Mesendoderm (in vitro differentiated cells): ENCODE data around the gene WDR18.

Source experiments
- DNase-seq: peaks from one replicate; pipeline ENCODE4 v3.0.0; 2013
- H2AK5ac ChIP-seq: 2 replicates; pipeline ENCODE4 v1.6.1; 2013; ENCODE audit warnings: low read length, inconsistent platforms
- H2BK120ac ChIP-seq: 2 replicates; pipeline ENCODE4 v1.6.1; 2013; ENCODE audit warnings: low read depth, mild to moderate bottlenecking, low read length, moderate library complexity, mixed read lengths
- H2BK15ac ChIP-seq: replicated peaks from 2 replicates; pipeline ENCODE4 v1.6.1; 2013; ENCODE audit warnings: low read depth, mild to moderate bottlenecking, moderate library complexity
- H2BK5ac ChIP-seq: 2 replicates; pipeline ENCODE4 v1.6.1; 2013; ENCODE audit warnings: low read length, inconsistent platforms
- H3K18ac ChIP-seq: 2 replicates; pipeline ENCODE4 v1.6.1; 2013; ENCODE audit warnings: mild to moderate bottlenecking, low read length, mixed read lengths
- H3K23ac ChIP-seq: one replicate; pipeline ENCODE4 v1.6.1; 2013; ENCODE audit warnings: low read length
- H3K27ac ChIP-seq: 2 replicates; pipeline ENCODE4 v1.5.1; 2013; ENCODE audit warnings: low read depth, mild to moderate bottlenecking, inconsistent platforms, low read length, moderate library complexity
- H3K27me3 ChIP-seq: 2 replicates; pipeline ENCODE4 v1.6.1; 2013; ENCODE audit warnings: low read length, control low read depth, mild to moderate bottlenecking, inconsistent platforms; ENCODE audit not compliant: insufficient read depth, poor library complexity
- H3K36me3 ChIP-seq: 2 replicates; pipeline ENCODE4 v1.6.1; 2013; ENCODE audit warnings: low read length, inconsistent platforms; ENCODE audit not compliant: control insufficient read depth, insufficient read depth
- H3K4ac ChIP-seq: one replicate; pipeline ENCODE4 v1.6.1; 2013; ENCODE audit warnings: low read depth, mild to moderate bottlenecking, low read length, moderate library complexity
- H3K4me1 ChIP-seq: 2 replicates; pipeline ENCODE4 v1.6.1; 2013; ENCODE audit warnings: low read depth, low read length, inconsistent platforms; ENCODE audit not compliant: control insufficient read depth
- H3K4me2 ChIP-seq: 2 replicates; pipeline ENCODE4 v1.6.1; 2013; ENCODE audit warnings: low read length
- H3K4me3 ChIP-seq: 2 replicates; pipeline ENCODE4 v1.5.1; 2013; ENCODE audit warnings: mild to moderate bottlenecking, low read length
- H3K56ac ChIP-seq: one replicate; pipeline ENCODE4 v1.6.1; 2013; ENCODE audit warnings: low read length
- H3K79me1 ChIP-seq: 2 replicates; pipeline ENCODE4 v1.6.1; 2013; ENCODE audit warnings: low read length, inconsistent platforms
- H3K79me2 ChIP-seq: 2 replicates; pipeline ENCODE4 v1.6.1; 2013; ENCODE audit warnings: mild to moderate bottlenecking, low read length; ENCODE audit not compliant: control insufficient read depth, insufficient read depth
- H3K9ac ChIP-seq: 2 replicates; pipeline ENCODE4 v1.6.1; 2013; ENCODE audit warnings: low read length, inconsistent platforms
- H4K5ac ChIP-seq: one replicate; pipeline ENCODE4 v1.6.1; 2013; ENCODE audit warnings: low read length
- H4K8ac ChIP-seq: one replicate; pipeline ENCODE4 v1.6.1; 2013; ENCODE audit warnings: low read depth, mild to moderate bottlenecking, control low read depth, low read length, moderate library complexity
- WGBS: extraction: QIAGEN DNeasy Blood & Tissue Kit; methylation state at CpG from one replicate; pipeline ENCODE4 v1.1.7; 2013; ENCODE audit warnings: low lambda C conversion rate, missing lambda C conversion rate; ENCODE audit not compliant: insufficient coverage; ENCODE audit errors: extremely low coverage; 5-methylcytosine and 5-hydroxymethylcytosine counted together

Gene WDR18

GRCh38 chr19:976476-976875, 7.7 kb upstream of the WDR18 start:
- H3K4me2 ChIP-seq = no peak overlapping the region
- H4K8ac ChIP-seq = no peak overlapping the region
- H2BK5ac ChIP-seq = no peak overlapping the region
- H2AK5ac ChIP-seq = no peak overlapping the region
- H4K5ac ChIP-seq = no peak overlapping the region
- no peak overlapping the region for H3K56ac ChIP-seq
- H3K36me3 ChIP-seq = peaks cover 2% of the 10 kb centered on the region
- no peaks in the 10 kb centered on the region for H3K79me2 ChIP-seq
- WGBS = no CpG with 5 or more reads among the region's 10 CpGs
- peaks cover 5% of the 10 kb centered on the region for H3K4me1 ChIP-seq
- no peak overlapping the region for H3K23ac ChIP-seq
- no peak overlapping the region for H2BK120ac ChIP-seq
- H3K4me3 ChIP-seq = no peak overlapping the region
- DNase-seq = no peak
- H3K27ac ChIP-seq = no peak overlapping the region
- no peaks in the 10 kb centered on the region for H3K79me1 ChIP-seq
- no peaks in the 10 kb centered on the region for H3K27me3 ChIP-seq
- H3K9ac ChIP-seq = no peak overlapping the region
- no peak overlapping the region for H3K4ac ChIP-seq
- no peak overlapping the region for H2BK15ac ChIP-seq
- H3K18ac ChIP-seq = no peak overlapping the region

GRCh38 chr19:977058-977464, 7.1 kb upstream of the WDR18 start:
- Histone ChIP-seq H4K8ac (no peak overlapping the region), H3K23ac (no peak overlapping the region), H3K9ac (no peak overlapping the region), H3K56ac (no peak overlapping the region), H2BK15ac (no peak overlapping the region), H3K79me1 (no peaks in the 10 kb centered on the region), H3K4me2 (no peak overlapping the region), H2BK120ac (no peak overlapping the region), H2AK5ac (no peak overlapping the region), H3K36me3 (peaks cover 2% of the 10 kb centered on the region), H3K4me3 (no peak overlapping the region), H3K18ac (no peak overlapping the region), H3K27me3 (no peaks in the 10 kb centered on the region), H3K4me1 (peaks cover 5% of the 10 kb centered on the region), H2BK5ac (no peak overlapping the region), H4K5ac (no peak overlapping the region), H3K4ac (no peak overlapping the region), H3K79me2 (no peaks in the 10 kb centered on the region), H3K27ac (no peak overlapping the region)
- no CpG with 5 or more reads among the region's 24 CpGs for WGBS
- no peak for DNase-seq

- Histone ChIP-seq H3K4me2 (no peak overlapping the region), H3K79me1 (no peaks in the 10 kb centered on the region), H3K4ac (no peak overlapping the region), H3K18ac (no peak overlapping the region), H3K23ac (no peak overlapping the region), H4K8ac (no peak overlapping the region), H2BK5ac (no peak overlapping the region), H3K27me3 (no peaks in the 10 kb centered on the region), H3K4me3 (no peak overlapping the region), H2BK15ac (no peak overlapping the region), H3K27ac (no peak overlapping the region), H3K79me2 (no peaks in the 10 kb centered on the region), H2BK120ac (no peak overlapping the region), H3K4me1 (peaks cover 5% of the 10 kb centered on the region), H3K9ac (peak overlapping the region; percentile 15), H3K56ac (peak overlapping the region; percentile 42), H2AK5ac (no peak overlapping the region), H3K36me3 (no peaks in the 10 kb centered on the region), H4K5ac (no peak overlapping the region)
- DNase-seq = no peak
- no CpG with 5 or more reads among the region's 19 CpGs for WGBS
Measured at GRCh38 chr19:979318-979741, 4.8 kb upstream of the WDR18 start.

GRCh38 chr19:980133-980998, 3.8 kb upstream of the WDR18 start:
- peaks cover 6% of the 10 kb centered on the region for H3K4me1 ChIP-seq
- no peak overlapping the region for H4K5ac ChIP-seq
- H3K79me2 ChIP-seq = peaks cover 6% of the 10 kb centered on the region
- peak; percentile 80 for DNase-seq
- no peak overlapping the region for H4K8ac ChIP-seq
- H2AK5ac ChIP-seq = no peak overlapping the region
- H2BK120ac ChIP-seq = no peak overlapping the region
- no peak overlapping the region for H2BK5ac ChIP-seq
- no peak overlapping the region for H3K4me2 ChIP-seq
- H2BK15ac ChIP-seq = no peak overlapping the region
- peak overlapping the region; percentile 66 for H3K27ac ChIP-seq
- peak overlapping the region; percentile 40 for H3K18ac ChIP-seq
- no peak overlapping the region for H3K4me3 ChIP-seq
- peak overlapping the region; percentile 77 for H3K4ac ChIP-seq
- H3K79me1 ChIP-seq = peaks cover 3% of the 10 kb centered on the region
- no peaks in the 10 kb centered on the region for H3K27me3 ChIP-seq
- H3K9ac ChIP-seq = peak overlapping the region; percentile 42
- WGBS = no CpG with 5 or more reads among the region's 32 CpGs
- H3K23ac ChIP-seq = no peak overlapping the region
- H3K56ac ChIP-seq = peak overlapping the region; percentile 75
- H3K36me3 ChIP-seq = no peaks in the 10 kb centered on the region

GRCh38 chr19:982567-983170, 1.5 kb upstream of the WDR18 start:
- no CpG with 5 or more reads among the region's 46 CpGs for WGBS
- H2BK15ac ChIP-seq = no peak overlapping the region

More at GRCh38 chr19:982567-983170, 1.5 kb upstream of the WDR18 start:
- Histone ChIP-seq H3K9ac (peak overlapping the region; percentile 36), H3K79me1 (peaks cover 6% of the 10 kb centered on the region), H4K8ac (no peak overlapping the region), H3K79me2 (peaks cover 11% of the 10 kb centered on the region), H2BK120ac (no peak overlapping the region), H3K56ac (peak overlapping the region; percentile 80), H2AK5ac (no peak overlapping the region), H3K4ac (no peak overlapping the region), H3K23ac (no peak overlapping the region), H3K27me3 (no peaks in the 10 kb centered on the region), H3K27ac (no peak overlapping the region), H3K36me3 (peaks cover 6% of the 10 kb centered on the region), H2BK5ac (no peak overlapping the region), H3K4me1 (peaks cover 6% of the 10 kb centered on the region), H3K4me2 (peak overlapping the region; percentile 38), H3K4me3 (no peak overlapping the region), H3K18ac (no peak overlapping the region), H4K5ac (no peak overlapping the region)
- peak; percentile 70 for DNase-seq
